Right renal pelvis (tissue), 4 donors: Measurements from ENCODE around the gene WWOX. TPM values are rescaled to one million over a fixed set of nuclear protein-coding genes. Genes with fewer than 3 reads are reported as not detected.
A peak's percentile ranks its signal among the peaks of the same experiment; 100 is the strongest.

Experiments
- DNase-seq, 4 donors: peaks; one replicate each; pipeline ENCODE4 v3.0.0-alpha.2; 2013; ENCODE audit warnings: low read depth in 4 of 4, low spot score in 3 of 4, missing footprints in 1 of 4
- polyA plus RNA-seq, 4 donors: library from polyadenylated mRNA; unstranded; fragments of 120-200 nt; gene quantifications; one replicate each; pipeline ENCODE4 v1.2.1, GENCODE V29; 2013; ENCODE audit not compliant: insufficient read length in 4 of 4

The WWOX gene
- polyA plus RNA-seq, 4 donors: 36.7 to 43.9 (median 38.5) TPM

- no peak for DNase-seq
These were observed 635.9 kb downstream of the WWOX start for GRCh38 chr16:78735337-78735736.

- no peak for DNase-seq
These were observed 638.2 kb downstream of the WWOX start for GRCh38 chr16:78737630-78738029.

- no peak for DNase-seq
These were observed 639.1 kb downstream of the WWOX start for GRCh38 chr16:78738557-78738956.

- no peak for DNase-seq
These were observed 640.8 kb downstream of the WWOX start for GRCh38 chr16:78740269-78740668.

GRCh38 chr16:78742501-78743283 lies 643.2 kb downstream of the WWOX start:
- no peak for DNase-seq

GRCh38 chr16:78743556-78743955 lies 644.1 kb downstream of the WWOX start:
- DNase-seq: no peak

GRCh38 chr16:78744099-78744498 lies 644.6 kb downstream of the WWOX start:
- DNase-seq: no peak

GRCh38 chr16:78744796-78745107 lies 645.3 kb downstream of the WWOX start:
- DNase-seq: no peak

GRCh38 chr16:78745108-78746019 lies 645.9 kb downstream of the WWOX start:
- peak; percentile 57 to 75 (median 58) for DNase-seq

- no peak for DNase-seq
These were observed 647.3 kb downstream of the WWOX start for GRCh38 chr16:78746718-78747117.

- DNase-seq: no peak
These were observed 648.9 kb downstream of the WWOX start for GRCh38 chr16:78748220-78748929.

- DNase-seq: no peak
These were observed 650.4 kb downstream of the WWOX start for GRCh38 chr16:78749745-78750268.

- no peak for DNase-seq
These were observed 651.2 kb downstream of the WWOX start for GRCh38 chr16:78750611-78751010.

- DNase-seq: no peak
These were observed 652.1 kb downstream of the WWOX start for GRCh38 chr16:78751601-78752000.

- DNase-seq: no peak
These were observed 655.3 kb downstream of the WWOX start for GRCh38 chr16:78754713-78755112.

- DNase-seq: no peak
These were observed 656.6 kb downstream of the WWOX start for GRCh38 chr16:78755751-78756661.

GRCh38 chr16:78759596-78759995 lies 660.1 kb downstream of the WWOX start:
- DNase-seq: no peak

GRCh38 chr16:78760611-78761010 lies 661.2 kb downstream of the WWOX start:
- DNase-seq: no peak

- DNase-seq: no peak
These were observed 662.0 kb downstream of the WWOX start for GRCh38 chr16:78761427-78761826.

GRCh38 chr16:78762222-78762621 lies 662.8 kb downstream of the WWOX start:
- DNase-seq: no peak
